Osteocyte (in vitro differentiated cells): ENCODE data around the gene PRKCZ. TPM values are rescaled to one million over a fixed set of nuclear protein-coding genes. Genes with fewer than 3 reads are reported as not detected.

Source experiments
- DNase-seq: peaks from one replicate; pipeline ENCODE4 v3.0.0; 2021; ENCODE audit warnings: mixed read lengths; ENCODE audit not compliant: unreplicated experiment; ENCODE audit errors: extremely low spot score
- H3K27ac Mint-ChIP-seq: one replicate; pipeline ENCODE4 v1.8.0; 2021; ENCODE audit warnings: mild to moderate bottlenecking, mixed read lengths; ENCODE audit not compliant: unreplicated experiment
- H3K27me3 Mint-ChIP-seq: one replicate; pipeline ENCODE4 v1.8.0; 2021; ENCODE audit warnings: mixed read lengths; ENCODE audit not compliant: unreplicated experiment
- H3K36me3 Mint-ChIP-seq: one replicate; pipeline ENCODE4 v1.8.0; 2021; ENCODE audit warnings: mixed read lengths; ENCODE audit not compliant: unreplicated experiment
- H3K4me1 Mint-ChIP-seq: one replicate; pipeline ENCODE4 v1.8.0; 2021; ENCODE audit warnings: mixed read lengths; ENCODE audit not compliant: unreplicated experiment
- H3K4me3 Mint-ChIP-seq: one replicate; pipeline ENCODE4 v1.8.0; 2021; ENCODE audit warnings: mild to moderate bottlenecking, moderate library complexity, mixed read lengths; ENCODE audit not compliant: unreplicated experiment
- H3K9me3 Mint-ChIP-seq: one replicate; pipeline ENCODE4 v1.8.0; 2021; ENCODE audit warnings: mixed read lengths; ENCODE audit not compliant: unreplicated experiment
- total RNA-seq: library from RNA; stranded (reverse); gene quantifications from 2 replicates; pipeline ENCODE4 v1.2.1, GENCODE V29; 2021
- TF ChIP-seq, protein P1 (sequence below): fragments of 200-600 bp; sonication (generic); IDR thresholded peaks from 2 replicates; pipeline ENCODE4 v1.5.0; 2021; ENCODE audit warnings: antibody characterized with exemption, mild to moderate bottlenecking, moderate library complexity

PRKCZ gene
- total RNA-seq, 1 donor from 2014 or later, result 3.1 TPM

DNA sequence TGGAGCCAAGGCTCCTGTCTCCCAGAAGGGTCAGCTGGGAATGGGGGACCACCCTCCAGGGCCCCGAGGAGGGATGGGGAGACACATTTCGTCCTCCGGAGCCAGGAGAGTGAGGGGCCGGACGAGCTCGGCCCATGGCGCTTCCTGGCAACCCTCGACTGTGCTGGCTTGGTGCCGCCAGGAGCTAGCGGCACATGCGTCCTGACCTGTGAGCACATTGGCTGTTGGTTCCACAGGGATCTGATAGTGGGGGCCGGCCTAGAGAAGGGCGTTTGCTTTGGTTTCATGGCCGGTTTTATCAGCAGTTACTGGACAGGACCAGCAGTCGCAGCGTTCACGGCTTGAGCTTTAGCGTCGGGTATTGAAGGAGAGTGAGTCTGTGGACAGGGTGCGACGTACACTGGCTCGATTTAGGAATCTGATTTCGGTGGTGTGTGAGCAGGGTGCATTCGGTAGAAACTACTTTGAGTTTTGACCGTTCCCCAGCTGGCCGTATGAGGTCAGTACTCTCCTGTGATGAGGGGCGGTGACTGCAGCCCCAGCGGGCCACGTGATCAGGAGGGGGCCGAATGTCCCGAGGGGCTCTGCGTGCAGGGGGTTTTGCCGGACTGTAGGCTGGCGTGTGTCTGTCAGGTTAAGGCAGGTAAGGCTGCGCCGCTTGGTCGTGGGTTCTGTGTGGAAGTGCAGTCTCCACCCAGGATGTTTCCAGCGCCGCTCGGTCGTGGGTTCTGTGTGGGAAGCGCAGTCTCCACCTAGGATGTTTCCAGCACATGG, 125.7 kb downstream of the PRKCZ start:
- no peak for DNase-seq
- H3K9me3 Mint-ChIP-seq, result no peaks in the 10 kb centered on the region
- TF ChIP-seq, protein P1, sequence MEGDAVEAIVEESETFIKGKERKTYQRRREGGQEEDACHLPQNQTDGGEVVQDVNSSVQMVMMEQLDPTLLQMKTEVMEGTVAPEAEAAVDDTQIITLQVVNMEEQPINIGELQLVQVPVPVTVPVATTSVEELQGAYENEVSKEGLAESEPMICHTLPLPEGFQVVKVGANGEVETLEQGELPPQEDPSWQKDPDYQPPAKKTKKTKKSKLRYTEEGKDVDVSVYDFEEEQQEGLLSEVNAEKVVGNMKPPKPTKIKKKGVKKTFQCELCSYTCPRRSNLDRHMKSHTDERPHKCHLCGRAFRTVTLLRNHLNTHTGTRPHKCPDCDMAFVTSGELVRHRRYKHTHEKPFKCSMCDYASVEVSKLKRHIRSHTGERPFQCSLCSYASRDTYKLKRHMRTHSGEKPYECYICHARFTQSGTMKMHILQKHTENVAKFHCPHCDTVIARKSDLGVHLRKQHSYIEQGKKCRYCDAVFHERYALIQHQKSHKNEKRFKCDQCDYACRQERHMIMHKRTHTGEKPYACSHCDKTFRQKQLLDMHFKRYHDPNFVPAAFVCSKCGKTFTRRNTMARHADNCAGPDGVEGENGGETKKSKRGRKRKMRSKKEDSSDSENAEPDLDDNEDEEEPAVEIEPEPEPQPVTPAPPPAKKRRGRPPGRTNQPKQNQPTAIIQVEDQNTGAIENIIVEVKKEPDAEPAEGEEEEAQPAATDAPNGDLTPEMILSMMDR, result no peak
- no peak overlapping the region for H3K4me3 Mint-ChIP-seq
- H3K36me3 Mint-ChIP-seq, result no peaks in the 10 kb centered on the region
- H3K4me1 Mint-ChIP-seq, result peaks cover 8% of the 10 kb centered on the region
- H3K27ac Mint-ChIP-seq, result no peak overlapping the region
- no peaks in the 10 kb centered on the region for H3K27me3 Mint-ChIP-seq

GRCh38 chr1:2176615-2177014, 126.4 kb downstream of the PRKCZ start:
- no peak overlapping the region for H3K4me3 Mint-ChIP-seq
- no peak for DNase-seq
- H3K9me3 Mint-ChIP-seq, result no peaks in the 10 kb centered on the region
- no peaks in the 10 kb centered on the region for H3K36me3 Mint-ChIP-seq
- H3K27me3 Mint-ChIP-seq, result no peaks in the 10 kb centered on the region
- H3K4me1 Mint-ChIP-seq, result peaks cover 8% of the 10 kb centered on the region
- H3K27ac Mint-ChIP-seq, result no peak overlapping the region
- TF ChIP-seq, protein P1, result no peak

GRCh38 chr1:2177541-2177940, 127.3 kb downstream of the PRKCZ start:
- Mint-ChIP-seq H3K4me3 (no peak overlapping the region), H3K36me3 (no peaks in the 10 kb centered on the region), H3K27me3 (no peaks in the 10 kb centered on the region), H3K27ac (no peak overlapping the region), H3K4me1 (peaks cover 8% of the 10 kb centered on the region), H3K9me3 (no peaks in the 10 kb centered on the region)
- no peak for DNase-seq
- TF ChIP-seq, protein P1, result no peak

GRCh38 chr1:2177946-2178538, 127.8 kb downstream of the PRKCZ start:
- no peaks in the 10 kb centered on the region for H3K36me3 Mint-ChIP-seq
- DNase-seq, result no peak
- H3K27me3 Mint-ChIP-seq, result no peaks in the 10 kb centered on the region
- H3K27ac Mint-ChIP-seq, result no peak overlapping the region
- H3K4me3 Mint-ChIP-seq, result no peak overlapping the region
- peaks cover 8% of the 10 kb centered on the region for H3K4me1 Mint-ChIP-seq
- TF ChIP-seq, protein P1, result no peak
- H3K9me3 Mint-ChIP-seq, result no peaks in the 10 kb centered on the region

DNA sequence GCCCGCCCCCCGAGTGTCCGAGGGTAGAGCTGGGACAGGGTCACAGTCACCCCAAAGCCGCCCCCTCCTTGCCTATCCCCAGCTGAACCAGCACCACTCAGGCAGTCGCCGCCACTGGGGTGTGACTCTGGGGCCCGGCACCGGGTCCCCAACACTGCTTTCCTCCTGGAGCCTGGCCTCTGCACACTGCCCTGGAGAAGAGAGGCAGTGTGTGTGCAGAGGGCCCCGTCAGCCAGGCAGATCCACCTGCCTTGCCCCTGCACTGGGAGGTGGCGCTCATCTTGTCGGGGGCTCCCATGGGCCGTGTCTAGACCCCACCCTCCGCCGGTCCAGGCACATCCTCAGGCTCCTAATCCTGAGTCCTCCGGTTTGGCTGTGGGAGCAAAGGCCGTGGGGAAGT, 128.7 kb downstream of the PRKCZ start:
- Mint-ChIP-seq H3K4me1 (peaks cover 8% of the 10 kb centered on the region), H3K4me3 (no peak overlapping the region), H3K27ac (no peak overlapping the region), H3K27me3 (no peaks in the 10 kb centered on the region), H3K36me3 (no peaks in the 10 kb centered on the region), H3K9me3 (no peaks in the 10 kb centered on the region)
- TF ChIP-seq, protein P1, result no peak
- no peak for DNase-seq
